Measurements from ENCODE around the gene MOB3A.

MOB3A gene

DNA sequence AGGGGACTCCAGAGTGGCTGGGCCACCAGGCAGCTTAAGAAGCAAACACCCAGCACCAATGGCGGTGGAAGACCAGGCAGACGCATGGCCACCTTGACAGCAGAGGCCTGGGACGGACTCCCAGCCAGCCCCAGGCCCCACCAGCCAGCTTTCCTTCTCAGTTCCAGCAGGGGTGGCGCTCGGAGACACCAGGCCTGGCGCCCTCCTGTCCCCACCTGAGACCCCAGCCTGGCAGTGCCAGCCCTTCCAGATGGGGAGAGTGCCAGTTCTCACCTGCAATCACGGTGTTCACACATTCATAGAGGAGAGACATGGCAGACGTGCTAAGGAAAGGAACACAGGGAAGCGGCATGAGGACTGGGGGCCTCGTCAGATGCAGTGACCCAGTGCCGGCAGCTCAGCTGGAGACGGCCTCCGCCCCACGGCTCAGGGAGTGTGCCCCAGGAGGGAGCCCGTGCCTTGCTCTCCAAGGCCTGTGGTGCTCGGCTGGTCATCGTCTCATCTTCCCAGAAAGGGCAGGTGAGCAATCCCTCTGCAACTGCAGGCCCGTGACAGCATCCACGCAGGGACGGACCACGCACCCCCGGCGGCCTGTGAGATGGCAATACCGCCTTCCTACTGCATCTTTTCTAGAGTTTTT lies 30.9 kb upstream of the MOB3A start:
- CTCF ChIA-PET = no interaction called here
- TF ChIP-seq, protein P1, sequence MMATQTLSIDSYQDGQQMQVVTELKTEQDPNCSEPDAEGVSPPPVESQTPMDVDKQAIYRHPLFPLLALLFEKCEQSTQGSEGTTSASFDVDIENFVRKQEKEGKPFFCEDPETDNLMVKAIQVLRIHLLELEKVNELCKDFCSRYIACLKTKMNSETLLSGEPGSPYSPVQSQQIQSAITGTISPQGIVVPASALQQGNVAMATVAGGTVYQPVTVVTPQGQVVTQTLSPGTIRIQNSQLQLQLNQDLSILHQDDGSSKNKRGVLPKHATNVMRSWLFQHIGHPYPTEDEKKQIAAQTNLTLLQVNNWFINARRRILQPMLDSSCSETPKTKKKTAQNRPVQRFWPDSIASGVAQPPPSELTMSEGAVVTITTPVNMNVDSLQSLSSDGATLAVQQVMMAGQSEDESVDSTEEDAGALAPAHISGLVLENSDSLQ (IDR thresholded peaks at IDR 0.05) = no peak
- TF ChIP-seq BHLHE40 (IDR thresholded peaks at IDR 0.05; ENCODE audit: borderline replicate concordance) (no peak), TARDBP (IDR thresholded peaks at IDR 0.05) (no peak), CTBP1 (IDR thresholded peaks at IDR 0.05; ENCODE audit: borderline replicate concordance) (no peak), ZNF384 (IDR thresholded peaks at IDR 0.05) (no peak), SUZ12 (IDR thresholded peaks at IDR 0.05) (no peak), FOXA1 (IDR thresholded peaks at IDR 0.05) (no peak), NFRKB (IDR thresholded peaks at IDR 0.05) (no peak), LEF1 (IDR thresholded peaks at IDR 0.05; ENCODE audit: borderline replicate concordance) (no peak), SP1 (IDR thresholded peaks at IDR 0.05) (no peak), L3MBTL2 (conservative IDR thresholded peaks at IDR 0.05) (no peak), HDGF (IDR thresholded peaks at IDR 0.05; ENCODE audit: borderline replicate concordance) (no peak), ARNT (IDR thresholded peaks at IDR 0.05) (no peak), FOXK2 (IDR thresholded peaks at IDR 0.05) (no peak), FOXM1 (IDR thresholded peaks at IDR 0.05; ENCODE audit: borderline replicate concordance) (no peak), ELF4 (IDR thresholded peaks at IDR 0.05) (no peak)
- DNase-seq (ENCODE audit: extremely low spot score) = no peak
- POLR2A ChIA-PET = no interaction called here

DNA sequence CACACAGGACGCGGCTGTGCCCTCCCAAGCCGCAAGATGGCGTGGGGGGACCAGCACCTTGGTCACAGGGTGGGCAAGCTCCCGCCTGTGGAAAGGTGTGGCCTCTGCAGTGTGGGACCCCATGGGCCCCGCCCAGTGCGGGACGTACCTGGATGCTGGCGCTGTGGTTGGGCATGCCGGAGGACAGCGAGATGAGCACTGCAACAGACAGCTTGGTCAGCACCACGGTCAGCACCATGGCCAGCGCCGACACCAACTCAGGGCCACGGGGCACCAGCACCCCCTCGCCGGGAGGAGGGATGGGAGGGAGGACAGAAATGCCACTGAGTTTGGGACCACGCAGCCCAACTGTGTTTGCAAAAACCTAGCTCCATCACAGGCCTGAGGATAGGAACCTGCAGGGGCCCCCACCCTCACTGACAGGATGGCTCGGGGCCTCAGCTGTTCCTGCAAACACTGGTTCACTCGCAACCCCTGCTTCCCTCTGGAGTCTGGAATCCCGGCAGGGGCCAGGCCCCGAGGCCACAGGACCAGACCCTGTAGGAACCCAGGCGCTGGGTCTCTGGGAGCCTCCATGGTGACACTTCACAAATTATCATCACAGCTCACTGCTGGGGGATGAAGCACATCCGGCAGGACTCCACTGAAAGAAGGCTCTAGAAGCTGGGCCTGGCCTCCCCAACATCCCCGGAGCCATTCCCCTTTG lies 27.7 kb upstream of the MOB3A start:
- ChIA-PET POLR2A (no interaction called here), CTCF (no interaction called here)
- TF ChIP-seq L3MBTL2 (conservative IDR thresholded peaks at IDR 0.05) (no peak), ARNT (IDR thresholded peaks at IDR 0.05) (no peak), FOXA1 (IDR thresholded peaks at IDR 0.05) (no peak), TARDBP (IDR thresholded peaks at IDR 0.05) (no peak)
- no peak for DNase-seq (ENCODE audit: extremely low spot score)

DNA sequence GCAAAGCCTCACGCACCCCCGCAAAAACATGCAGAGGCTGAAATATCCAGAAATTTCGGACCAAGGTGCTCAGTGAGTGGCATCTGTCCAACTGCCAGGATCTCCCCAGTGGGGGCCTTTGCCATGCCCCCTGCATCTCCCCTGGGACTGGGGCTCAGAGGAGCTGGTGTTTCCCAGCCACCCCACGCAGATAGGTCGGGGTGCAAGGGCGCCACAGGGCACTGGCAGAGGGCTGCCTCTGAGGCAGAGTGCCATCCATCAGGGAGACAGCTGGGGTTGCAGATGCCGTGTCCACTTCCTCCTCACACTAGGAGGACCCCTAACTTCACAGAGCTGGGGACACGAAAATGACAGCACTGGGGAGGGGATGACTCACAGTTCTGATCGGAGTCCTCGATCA lies 26.9 kb upstream of the MOB3A start:
- DNase-seq (ENCODE audit: extremely low spot score) = no peak
- no peak for TF ChIP-seq FOXM1 (IDR thresholded peaks at IDR 0.05; ENCODE audit: borderline replicate concordance)
- no peak for TF ChIP-seq BHLHE40 (IDR thresholded peaks at IDR 0.05; ENCODE audit: borderline replicate concordance)
- ChIA-PET CTCF (no interaction called here), POLR2A (no interaction called here)

DNA sequence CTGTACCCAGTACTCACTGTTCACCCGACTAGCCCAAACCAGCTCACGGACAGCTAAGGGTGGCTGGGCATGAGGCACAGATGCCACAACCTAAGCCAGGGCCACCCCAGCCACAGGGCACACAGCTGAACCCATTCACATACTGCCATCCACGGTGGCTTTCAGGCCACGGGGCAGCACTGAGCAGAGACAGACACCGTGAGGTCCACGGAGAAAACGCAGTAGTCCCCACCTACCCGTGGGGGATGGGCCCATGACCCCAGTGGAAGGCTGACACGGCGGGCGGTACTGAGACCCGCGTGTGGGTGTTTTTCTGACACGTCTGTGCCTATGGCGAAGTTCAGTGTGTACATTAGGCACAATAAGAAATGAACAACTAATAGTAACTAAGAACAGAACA lies 26.1 kb upstream of the MOB3A start:
- DNase-seq (ENCODE audit: extremely low spot score) = no peak
- CTCF ChIA-PET = no interaction called here
- POLR2A ChIA-PET = no interaction called here
- TF ChIP-seq SP1 (IDR thresholded peaks at IDR 0.05) (no peak), FOXM1 (IDR thresholded peaks at IDR 0.05; ENCODE audit: borderline replicate concordance) (no peak), TARDBP (IDR thresholded peaks at IDR 0.05) (no peak), SUZ12 (IDR thresholded peaks at IDR 0.05) (no peak), L3MBTL2 (conservative IDR thresholded peaks at IDR 0.05) (no peak), FOXK2 (IDR thresholded peaks at IDR 0.05) (no peak), ZNF384 (IDR thresholded peaks at IDR 0.05) (no peak), CTBP1 (IDR thresholded peaks at IDR 0.05; ENCODE audit: borderline replicate concordance) (no peak), NFRKB (IDR thresholded peaks at IDR 0.05) (no peak), LEF1 (IDR thresholded peaks at IDR 0.05; ENCODE audit: borderline replicate concordance) (no peak), FOXA1 (IDR thresholded peaks at IDR 0.05) (no peak), ARNT (IDR thresholded peaks at IDR 0.05) (no peak), BHLHE40 (IDR thresholded peaks at IDR 0.05; ENCODE audit: borderline replicate concordance) (no peak), HDGF (IDR thresholded peaks at IDR 0.05; ENCODE audit: borderline replicate concordance) (no peak), ELF4 (IDR thresholded peaks at IDR 0.05) (no peak)
- TF ChIP-seq, protein P1 (IDR thresholded peaks at IDR 0.05) = no peak

DNA sequence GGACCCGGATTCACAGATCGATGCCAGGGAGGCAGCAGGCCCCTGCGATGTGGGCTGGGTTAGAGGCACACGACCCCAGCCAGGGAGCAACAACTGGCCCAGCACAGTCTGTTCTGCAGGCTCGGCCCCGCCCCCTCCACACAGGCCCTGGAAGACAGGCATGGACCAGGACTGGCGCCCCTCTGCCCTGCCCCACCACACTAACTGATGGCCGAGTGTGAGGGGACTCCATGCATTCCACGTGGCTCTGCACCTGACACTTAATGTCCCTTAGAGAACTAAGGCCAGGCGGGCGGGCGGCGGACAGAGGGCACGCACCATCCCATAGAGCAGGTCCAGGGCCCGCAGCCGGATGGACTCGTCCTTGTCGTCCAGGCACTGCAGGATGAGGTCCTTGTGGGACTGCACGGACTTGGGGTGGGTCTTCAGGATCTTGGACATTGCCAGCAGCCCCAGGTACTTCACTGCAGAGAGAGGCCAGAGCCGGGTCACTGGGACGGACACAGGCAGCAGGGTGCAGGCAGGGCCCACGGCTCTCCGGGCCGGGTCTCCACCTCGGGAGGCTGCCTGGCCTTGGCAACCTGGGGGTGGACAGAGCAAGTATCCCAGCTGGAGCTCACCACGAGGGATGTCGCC lies 25.4 kb upstream of the MOB3A start:
- no peak for DNase-seq (ENCODE audit: extremely low spot score)
- TF ChIP-seq BHLHE40 (IDR thresholded peaks at IDR 0.05; ENCODE audit: borderline replicate concordance) (no peak), ARNT (IDR thresholded peaks at IDR 0.05) (no peak), L3MBTL2 (conservative IDR thresholded peaks at IDR 0.05) (no peak), FOXA1 (IDR thresholded peaks at IDR 0.05) (no peak), NFRKB (IDR thresholded peaks at IDR 0.05) (no peak), FOXK2 (IDR thresholded peaks at IDR 0.05) (no peak), CTBP1 (IDR thresholded peaks at IDR 0.05; ENCODE audit: borderline replicate concordance) (no peak), TARDBP (IDR thresholded peaks at IDR 0.05) (no peak), HDGF (IDR thresholded peaks at IDR 0.05; ENCODE audit: borderline replicate concordance) (no peak), SUZ12 (IDR thresholded peaks at IDR 0.05) (no peak), FOXM1 (IDR thresholded peaks at IDR 0.05; ENCODE audit: borderline replicate concordance) (no peak), SP1 (IDR thresholded peaks at IDR 0.05) (no peak), ZNF384 (IDR thresholded peaks at IDR 0.05) (no peak), ELF4 (IDR thresholded peaks at IDR 0.05) (no peak), LEF1 (IDR thresholded peaks at IDR 0.05; ENCODE audit: borderline replicate concordance) (no peak)
- TF ChIP-seq, protein P1 (IDR thresholded peaks at IDR 0.05) = no peak
- ChIA-PET CTCF (no interaction called here), POLR2A (no interaction called here)

DNA sequence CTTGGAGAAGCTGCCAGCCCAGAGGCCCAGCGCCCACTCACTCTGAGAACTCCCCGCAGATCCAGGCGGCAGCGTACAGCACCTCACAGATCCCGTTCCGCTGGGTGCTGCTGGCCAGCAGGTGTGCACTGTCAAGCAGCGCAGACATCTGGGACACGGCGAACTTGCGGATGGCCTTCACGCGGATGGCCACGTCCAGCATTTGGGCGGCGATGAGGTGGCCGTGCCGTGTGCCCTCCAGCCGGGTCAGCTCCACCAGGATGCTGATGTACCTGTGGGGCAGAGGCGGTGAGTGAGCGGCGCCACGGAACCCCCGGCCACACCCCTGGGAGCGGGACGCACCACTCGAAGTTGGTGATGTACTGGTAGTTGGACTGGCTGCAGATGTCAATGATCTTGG lies 24.7 kb upstream of the MOB3A start:
- POLR2A ChIA-PET = interaction anchor here (0.6 kb wide), 1 partner anchor 29 kb away, joined by 3 read pairs; no protein-coding TSS in a partner anchor
- no peak for DNase-seq (ENCODE audit: extremely low spot score)
- CTCF ChIA-PET = no interaction called here
- no peak for TF ChIP-seq ARNT (IDR thresholded peaks at IDR 0.05)
- no peak for TF ChIP-seq SUZ12 (IDR thresholded peaks at IDR 0.05)

All from HEK293T (cell line).